Testis (tissue), 3 donors: ENCODE measurements around the gene PPM1E. TPM values are rescaled to one million over a fixed set of nuclear protein-coding genes. Genes with fewer than 3 reads are reported as not detected.

ENCODE experiments used
- DNase-seq: peaks from one replicate; pipeline ENCODE4 v3.0.0-alpha.2; 2019
- H3K27ac ChIP-seq, 2 donors: fragments of 200-600 bp; sonication (generic); one replicate each; pipeline ENCODE4 v1.5.1; 2019
- H3K27me3 ChIP-seq: fragments of 200-600 bp; sonication (generic); one replicate; pipeline ENCODE4 v1.5.1; 2019
- H3K36me3 ChIP-seq: fragments of 200-600 bp; sonication (generic); one replicate; pipeline ENCODE4 v1.5.1; 2017; ENCODE audit warnings: low read depth; ENCODE audit errors: missing control alignments
- H3K4me1 ChIP-seq: fragments of 200-600 bp; sonication (generic); one replicate; pipeline ENCODE4 v1.5.1; 2019
- H3K4me3 ChIP-seq, 2 donors: fragments of 200-600 bp; sonication (generic); one replicate each; pipeline ENCODE4 v1.5.1; 2017 to 2019
- H3K9me3 ChIP-seq: fragments of 200-600 bp; sonication (generic); one replicate; pipeline ENCODE4 v1.5.1; 2017
- CTCF ChIP-seq, 3 experiments: fragments of 450-650 bp in 2 of 3; fragments of 200-600 bp in 1 of 3; sonication (generic) in 1 of 3; IDR thresholded peaks; one replicate each; pipeline ENCODE4 v1.5.1; 2016 to 2019; ENCODE audit warnings: antibody characterized with exemption in 3 of 3, mild to moderate bottlenecking in 2 of 3, moderate library complexity in 1 of 3
- POLR2A ChIP-seq: fragments of 450-650 bp; IDR thresholded peaks from one replicate; pipeline ENCODE4 v1.6.1; 2017; ENCODE audit warnings: antibody characterized with exemption, mild to moderate bottlenecking, moderate library complexity
- WGBS, 2 donors: methylation state at CpG; one replicate each; pipeline ENCODE4 v1.1.5; 2018; 5-methylcytosine and 5-hydroxymethylcytosine counted together
- intact Hi-C: fragments of 100-400 bp; cut with DNase I; formaldehyde crosslinking; loops from one replicate; pipeline ENCODE4 v1.15.1; 2023; ENCODE audit warnings: low total_unique reads
- polyA plus RNA-seq: library from polyadenylated mRNA; stranded (reverse); fragments of 350-450 nt; fragmentation: Illumina TruSeq; extraction: RNeasy Lipid Tissue Mini Kit (QIAGEN cat#74804); gene quantifications from one replicate; pipeline ENCODE4 v1.2.3, GENCODE V29; 2014; ENCODE audit warnings: low read depth, low replicate concordance; ENCODE audit not compliant: insufficient read depth
- small RNA-seq, 2 donors: library from RNA; depleted of rRNA; stranded (forward); fragments of <200 nt; gene quantifications; one replicate each; pipeline ENCODE3, GENCODE V24; 2016
- total RNA-seq, 2 donors: library from RNA; depleted of rRNA; stranded (reverse); fragments of >200 nt; gene quantifications; one replicate each; pipeline ENCODE4 v1.2.3, GENCODE V29; 2016

Gene PPM1E
- total and polyA plus RNA-seq, 3 donors from 2014 or later, result 8.1 to 16.7 (median 13.5) TPM

- H3K4me3 ChIP-seq, result no peak overlapping the region
- TF ChIP-seq POLR2A (no peak), CTCF (IDR thresholded peaks at IDR 0.05) (no peak)
- no peaks in the 10 kb centered on the region for H3K27me3 ChIP-seq
- DNase-seq, result no peak
- WGBS, 2 donors, result 88 to 91% methylated on average over 6 of the region's 6 CpGs
- no peaks in the 10 kb centered on the region for H3K4me1 ChIP-seq
- no peak overlapping the region for H3K27ac ChIP-seq
- intact Hi-C loops, result no loop called here
- H3K36me3 ChIP-seq, result no peaks in the 10 kb centered on the region
- H3K9me3 ChIP-seq, result no peaks in the 10 kb centered on the region
These were observed 272.7 kb downstream of the PPM1E start for GRCh38 chr17:59028328-59028727.

GRCh38 chr17:59030811-59031210 is 275.2 kb downstream of the PPM1E start:
- no peak overlapping the region for H3K27ac ChIP-seq
- no peaks in the 10 kb centered on the region for H3K9me3 ChIP-seq
- H3K36me3 ChIP-seq, result no peaks in the 10 kb centered on the region
- DNase-seq, result no peak
- 95 to 100% methylated on average over 1 of the region's 1 CpG for WGBS, 2 donors
- H3K27me3 ChIP-seq, result no peaks in the 10 kb centered on the region
- no peaks in the 10 kb centered on the region for H3K4me1 ChIP-seq
- intact Hi-C loops, result no loop called here
- TF ChIP-seq POLR2A, result no peak
- TF ChIP-seq CTCF (IDR thresholded peaks at IDR 0.05), result no peak
- H3K4me3 ChIP-seq, result no peak overlapping the region

Small RNA genes within 50 kb of the gene (small RNA-seq; reads per million reads assigned to genes)
- gene AC025521.1 (0 reads per million in 2 donors), gene RF00017 (0 reads per million in 2 donors), gene RNU6-518P (0 reads per million in 2 donors)

Other genes with a start within 250 kb of the PPM1E start
- gene MTMR4, start 241.2 kb upstream of the PPM1E start, total RNA-seq, result 100 to 1,000 TPM; 146 to 183 TPM
- 59.3 TPM for gene MTMR4, start 241.2 kb upstream of the PPM1E start, polyA plus RNA-seq
- gene TEX14, start 63.8 kb upstream of the PPM1E start, total RNA-seq, result 10 to 100 TPM; 27.7 to 37.2 TPM
- gene TEX14, start 63.8 kb upstream of the PPM1E start, polyA plus RNA-seq, result 96.5 TPM
- gene RAD51C, start 63.3 kb upstream of the PPM1E start, total RNA-seq, result 10 to 100 TPM; 44.5 to 63.4 TPM
- 53.5 TPM for gene RAD51C, start 63.3 kb upstream of the PPM1E start, polyA plus RNA-seq